GM23338 (cell line): ENCODE results near the gene SOCS2. TPM values are rescaled to one million over a fixed set of nuclear protein-coding genes. Genes with fewer than 3 reads are reported as not detected.
A peak's percentile ranks its signal among the peaks of the same experiment; 100 is the strongest.

Experiments used
- ATAC-seq: fragments of 200-7000 bp; cut with Tn5 transposase; 3 replicates; pipeline ENCODE4 v1.9.1; 2020
- DNase-seq: peaks from one replicate; pipeline ENCODE4 v3.0.0-alpha.2; 2015; ENCODE audit warnings: low spot score
- H2AFZ ChIP-seq: fragments of 200-600 bp; sonication (generic); 2 replicates; pipeline ENCODE4 v1.8.0; 2016; ENCODE audit warnings: antibody characterized with exemption, mild to moderate bottlenecking, moderate library complexity
- H3F3A ChIP-seq: fragments of 200-600 bp; sonication (generic); replicated peaks from 2 replicates; pipeline ENCODE4 v1.8.0; 2017; ENCODE audit warnings: antibody characterized with exemption, mixed run types, low read depth
- H3K27ac ChIP-seq: fragments of 200-600 bp; sonication (generic); 2 replicates; pipeline ENCODE4 v1.6.1; 2016; ENCODE audit warnings: low read depth
- H3K27me3 ChIP-seq: fragments of 200-600 bp; sonication (generic); 2 replicates; pipeline ENCODE4 v1.8.0; 2016; ENCODE audit warnings: mild to moderate bottlenecking, mixed run types, moderate library complexity; ENCODE audit not compliant: insufficient read depth
- H3K36me3 ChIP-seq: fragments of 200-600 bp; sonication (generic); 2 replicates; pipeline ENCODE4 v1.8.0; 2016; ENCODE audit warnings: mild to moderate bottlenecking; ENCODE audit not compliant: insufficient read depth
- H3K4me1 ChIP-seq: fragments of 200-600 bp; sonication (generic); 2 replicates; pipeline ENCODE4 v1.8.0; 2016; ENCODE audit warnings: mild to moderate bottlenecking, moderate library complexity; ENCODE audit not compliant: insufficient read depth
- H3K4me2 ChIP-seq: fragments of 200-600 bp; sonication (generic); 2 replicates; pipeline ENCODE4 v1.7.1; 2017; ENCODE audit warnings: mixed run types
- H3K4me3 ChIP-seq: fragments of 200-600 bp; sonication (generic); 2 replicates; pipeline ENCODE4 v1.6.1; 2016; ENCODE audit warnings: mixed run types
- H3K79me2 ChIP-seq: fragments of 200-600 bp; sonication (generic); replicated peaks from 2 replicates; pipeline ENCODE4 v1.8.0; 2017; ENCODE audit warnings: mild to moderate bottlenecking; ENCODE audit not compliant: insufficient read depth
- H3K9me2 ChIP-seq: fragments of 200-600 bp; sonication (generic); 2 replicates; pipeline ENCODE4 v1.8.0; 2017; ENCODE audit not compliant: insufficient read depth
- H4K20me1 ChIP-seq: fragments of 200-600 bp; sonication (generic); replicated peaks from 2 replicates; pipeline ENCODE4 v1.8.0; 2017; ENCODE audit warnings: mild to moderate bottlenecking; ENCODE audit not compliant: insufficient read depth
- H3K27ac Mint-ChIP-seq: 2 replicates; pipeline ENCODE4 v1.8.0; 2020; ENCODE audit warnings: inconsistent platforms, mild to moderate bottlenecking, moderate library complexity, mixed read lengths
- H3K27me3 Mint-ChIP-seq: 3 replicates; pipeline ENCODE4 v1.8.0; 2022; ENCODE audit warnings: low read depth, mild to moderate bottlenecking, moderate library complexity, mixed read lengths, inconsistent platforms; ENCODE audit not compliant: insufficient read depth, poor library complexity
- H3K36me3 Mint-ChIP-seq: 3 replicates; pipeline ENCODE4 v1.8.0; 2021; ENCODE audit warnings: low read depth, mild to moderate bottlenecking, inconsistent platforms, moderate library complexity, mixed read lengths
- H3K4me1 Mint-ChIP-seq: 3 replicates; pipeline ENCODE4 v1.8.0; 2020; ENCODE audit warnings: mild to moderate bottlenecking, inconsistent platforms, mixed read lengths
- H3K4me3 Mint-ChIP-seq: 3 replicates; pipeline ENCODE4 v1.8.0; 2021; ENCODE audit warnings: moderate library complexity, mild to moderate bottlenecking, inconsistent platforms, mixed read lengths
- H3K9me3 Mint-ChIP-seq: 3 replicates; pipeline ENCODE4 v1.8.0; 2020; ENCODE audit warnings: moderate library complexity, mild to moderate bottlenecking, inconsistent platforms, mixed read lengths
- CTCF ChIP-seq, 2 experiments: fragments of 200-600 bp in 1 of 2; sonication (generic) in 1 of 2; conservative IDR thresholded peaks; 2 replicates each; pipeline versions ENCODE4 v1.5.1 to v1.6.1; 2016 to 2017; ENCODE audit warnings: antibody characterized with exemption in 2 of 2, low read depth in 2 of 2, mild to moderate bottlenecking in 2 of 2, moderate library complexity in 1 of 2
- EZH2 ChIP-seq: fragments of 200-600 bp; sonication (generic); IDR thresholded peaks from one replicate; pipeline ENCODE4 v1.8.0; 2017; ENCODE audit warnings: antibody characterized with exemption, mild to moderate bottlenecking, low read depth; ENCODE audit not compliant: unreplicated experiment
- EZH2phosphoT487 ChIP-seq: fragments of 200-600 bp; sonication (generic); IDR thresholded peaks from one replicate; pipeline ENCODE4 v1.8.1; 2018; ENCODE audit warnings: antibody characterized with exemption; ENCODE audit not compliant: unreplicated experiment
- NANOG ChIP-seq: IDR thresholded peaks from 2 replicates; pipeline ENCODE4 v1.6.1; 2016; ENCODE audit warnings: antibody characterized with exemption, borderline replicate concordance
- REST ChIP-seq: IDR thresholded peaks from one replicate; pipeline ENCODE4 v1.6.1; 2018; ENCODE audit warnings: antibody characterized with exemption; ENCODE audit not compliant: unreplicated experiment
- STAT1 ChIP-seq: IDR thresholded peaks from one replicate; pipeline ENCODE4 v1.6.1; 2016; ENCODE audit warnings: antibody characterized with exemption; ENCODE audit not compliant: unreplicated experiment
- ZNF331 ChIP-seq: fragments of 250-450 bp; sonication (Bioruptor Pico); IDR thresholded peaks from 2 replicates; pipeline ENCODE4 v1.5.0; 2020; ENCODE audit warnings: low read depth, mild to moderate bottlenecking, moderate library complexity
- ZNF462 ChIP-seq: fragments of 250-450 bp; sonication (Bioruptor Pico); IDR thresholded peaks from 2 replicates; pipeline ENCODE4 v1.5.0; 2020; ENCODE audit warnings: mild to moderate bottlenecking, moderate library complexity
- long read RNA-seq: library from polyadenylated mRNA; unstranded; transcript quantifications from one replicate; pipeline ENCODE4 v2.0.0, GENCODE V29; 2020; ENCODE audit not compliant: unreplicated experiment
- polyA plus RNA-seq: library from polyadenylated mRNA; unstranded; fragments of >200 nt; fragmentation: Nextera tagmentation; extraction: Ambion mirVana; gene quantifications from 2 replicates; pipeline ENCODE4 v1.2.1, GENCODE V29; 2016
- total RNA-seq: library from RNA; depleted of rRNA; stranded (reverse); fragments of >200 nt; shearing (Covaris generic); gene quantifications from 2 replicates; pipeline ENCODE4 v1.2.3, GENCODE V29; 2014; rRNA removed

Gene SOCS2
- total RNA-seq (20.0 and 32.4 TPM in 2 replicates), polyA plus RNA-seq (15.5 and 16.1 TPM in 2 replicates)
- long read RNA-seq, transcript SOCS2-202 (3 exons, 1,065 nt) = minor isoform, 5 of 24 reads
- long read RNA-seq, transcript SOCS2-206 (3 exons, 2,391 nt) = major isoform, 9 of 24 reads
- long read RNA-seq, partial matches to known transcripts = 2 of 24 reads
- long read RNA-seq, other reads (novel, unspliced or antisense) = 1 of 24 reads

GRCh38 chr12:93571925-93572711, at the start of gene SOCS2:
Gene SOCS2 (plus strand): TSS chr12:93572675. CDS start chr12:93572898, 223 bp downstream.
- H2AFZ ChIP-seq = peak within 1 kb of the TSS; percentile 90
- Mint-ChIP-seq H3K4me1 (peaks cover 30% of the 10 kb centered on the region), H3K4me3 (peak within 1 kb of the TSS; percentile 78), H3K9me3 (no peaks in the 10 kb centered on the region; the same call in 1 of the 3 replicates), H3K36me3 (peaks cover 26% of the 10 kb centered on the region), H3K27me3 (peaks cover 24% of the 10 kb centered on the region), H3K27ac (peak within 1 kb of the TSS; percentile 74; the same call in 1 of the 2 replicates)
- H3K4me2 ChIP-seq = peak within 1 kb of the TSS; percentile 99
- peak; percentile 77 for DNase-seq
- H3K36me3 ChIP-seq = no peaks in the 10 kb centered on the region
- no peaks in the 10 kb centered on the region for H3K9me2 ChIP-seq
- peak within 1 kb of the TSS; percentile 97 for H3K4me3 ChIP-seq
- H3F3A ChIP-seq = peaks cover 14% of the 10 kb centered on the region
- no peak within 1 kb of the TSS for H3K27ac ChIP-seq
- H3K27me3 ChIP-seq = peaks cover 43% of the 10 kb centered on the region
- ATAC-seq = peak; percentile 8
- H3K4me1 ChIP-seq = peaks cover 33% of the 10 kb centered on the region
- peaks cover 14% of the 10 kb centered on the region for H4K20me1 ChIP-seq
- peaks cover 31% of the 10 kb centered on the region for H3K79me2 ChIP-seq
- TF ChIP-seq REST (no peak), STAT1 (no peak), EZH2 (no peak), ZNF462 (CRISPR knock-in tag) (no peak), NANOG (no peak), EZH2phosphoT487 (no peak), CTCF (conservative IDR thresholded peaks at IDR 0.05; ENCODE audit: low read depth in 2 of 2) (no peak), ZNF331 (CRISPR knock-in tag) (no peak)
